IMR-90 (cell line): ENCODE measurements around the gene ARRDC3. TPM values are rescaled to one million over a fixed set of nuclear protein-coding genes. Genes with fewer than 3 reads are reported as not detected.

Experiments
- ATAC-seq: fragments of 200-7000 bp; cut with Tn5 transposase; 2 replicates; pipeline ENCODE4 v1.9.1; 2020; ENCODE audit warnings: low read depth, mild to moderate bottlenecking, moderate library complexity
- BruUV-seq: library from RNA; stranded (reverse); fragments of 400-500 nt; replicated peaks from 2 replicates; lab custom pipeline; 2021; lab: Mats Ljungman, UMichigan
- CTCF ChIA-PET: fragments of 300-600 bp; formaldehyde crosslinking; extraction: SDS; loops from one replicate; lab custom pipeline; 2021; ENCODE audit warnings: antibody characterized with exemption; lab: Yijun Ruan, JAX
- POLR2A ChIA-PET: fragments of 300-600 bp; sonication (Branson Sonifier 250); formaldehyde crosslinking; loops from one replicate; lab custom pipeline; 2022; ENCODE audit warnings: antibody characterized with exemption; ENCODE audit not compliant: unreplicated experiment; lab: Charles Lee
- DNase-seq: peaks from one replicate; pipeline ENCODE4 v3.0.0; 2013
- H2AFZ ChIP-seq: replicated peaks from 2 replicates; pipeline ENCODE3; 2013; ENCODE audit warnings: low read length, mild to moderate bottlenecking; ENCODE audit not compliant: poor library complexity
- H2AK5ac ChIP-seq: 2 replicates; pipeline ENCODE4 v1.6.1; 2013; ENCODE audit warnings: low read depth, low read length, inconsistent platforms
- H2AK9ac ChIP-seq: replicated peaks from 2 replicates; pipeline ENCODE3; 2013; ENCODE audit warnings: mild to moderate bottlenecking, low read depth, low read length, moderate library complexity; ENCODE audit not compliant: poor library complexity
- H2BK120ac ChIP-seq: 2 replicates; pipeline ENCODE4 v1.6.1; 2013; ENCODE audit warnings: low read depth, low read length, inconsistent platforms
- H2BK15ac ChIP-seq: 3 replicates; pipeline ENCODE4 v1.6.1; 2013; ENCODE audit warnings: low read depth, low read length, inconsistent platforms
- H2BK20ac ChIP-seq: 2 replicates; pipeline ENCODE4 v1.6.1; 2013; ENCODE audit warnings: low read depth, mild to moderate bottlenecking, inconsistent platforms, low read length, moderate library complexity
- H2BK5ac ChIP-seq: 2 replicates; pipeline ENCODE4 v1.6.1; 2013; ENCODE audit warnings: mild to moderate bottlenecking, low read depth, low read length, inconsistent platforms; ENCODE audit not compliant: poor library complexity, severe bottlenecking
- H3K14ac ChIP-seq: replicated peaks from 2 replicates; pipeline ENCODE4 v1.6.1; 2013; ENCODE audit warnings: low read depth, low read length, inconsistent platforms
- H3K18ac ChIP-seq: 2 replicates; pipeline ENCODE4 v1.6.1; 2013; ENCODE audit warnings: low read depth, low read length, control low read depth
- H3K23ac ChIP-seq: 2 replicates; pipeline ENCODE4 v1.6.1; 2013; ENCODE audit warnings: low read depth, low read length, inconsistent platforms
- H3K27ac ChIP-seq: 2 replicates; pipeline ENCODE4 v1.5.1; 2013; ENCODE audit warnings: mild to moderate bottlenecking, control low read depth, low read length; ENCODE audit not compliant: insufficient read depth
- H3K27me3 ChIP-seq: 2 replicates; pipeline ENCODE4 v1.6.1; 2013; ENCODE audit warnings: low read length; ENCODE audit not compliant: control insufficient read depth, insufficient read depth
- H3K36me3 ChIP-seq: 2 replicates; pipeline ENCODE4 v1.6.1; 2013; ENCODE audit warnings: low read length, mixed read lengths; ENCODE audit not compliant: control insufficient read depth, insufficient read depth
- H3K4ac ChIP-seq: 2 replicates; pipeline ENCODE4 v1.6.1; 2013; ENCODE audit warnings: low read depth, low read length, inconsistent platforms
- H3K4me1 ChIP-seq: 2 replicates; pipeline ENCODE4 v1.6.1; 2013; ENCODE audit warnings: low read length, mixed read lengths; ENCODE audit not compliant: control insufficient read depth, insufficient read depth
- H3K4me2 ChIP-seq: 2 replicates; pipeline ENCODE4 v1.6.1; 2013; ENCODE audit warnings: low read depth, mild to moderate bottlenecking, control low read depth, low read length, moderate library complexity
- H3K4me3 ChIP-seq: 2 replicates; pipeline ENCODE4 v1.5.1; 2013; ENCODE audit warnings: low read depth, mild to moderate bottlenecking, control low read depth, low read length, moderate library complexity; ENCODE audit not compliant: insufficient read depth
- H3K56ac ChIP-seq: 2 replicates; pipeline ENCODE4 v1.6.1; 2013; ENCODE audit warnings: low read length, inconsistent platforms; ENCODE audit not compliant: insufficient read depth; ENCODE audit errors: extremely low read depth
- H3K79me1 ChIP-seq, 2 experiments: 2 replicates each; pipeline ENCODE4 v1.6.1; 2013; ENCODE audit warnings: low read length in 2 of 2, inconsistent platforms in 1 of 2, low read depth in 1 of 2
- H3K9ac ChIP-seq: 2 replicates; pipeline ENCODE4 v1.6.1; 2013; ENCODE audit warnings: low read depth, low read length, control low read depth
- H3K9me1 ChIP-seq: 2 replicates; pipeline ENCODE4 v1.6.1; 2013; ENCODE audit warnings: low read length, inconsistent platforms; ENCODE audit not compliant: insufficient read depth
- H3K9me3 ChIP-seq: 2 replicates; pipeline ENCODE4 v1.6.1; 2013; ENCODE audit warnings: low read length; ENCODE audit not compliant: control insufficient read depth, insufficient read depth
- H4K20me1 ChIP-seq: 2 replicates; pipeline ENCODE4 v1.6.1; 2013; ENCODE audit warnings: low read length, inconsistent platforms; ENCODE audit not compliant: insufficient read depth
- H4K5ac ChIP-seq: 2 replicates; pipeline ENCODE4 v1.6.1; 2013; ENCODE audit warnings: mild to moderate bottlenecking, low read depth, low read length, control low read depth
- H4K8ac ChIP-seq, 2 experiments: 2 replicates each; pipeline ENCODE4 v1.6.1; 2013; ENCODE audit warnings: low read depth in 2 of 2, low read length in 2 of 2, control low read depth in 1 of 2, inconsistent platforms in 1 of 2
- H4K91ac ChIP-seq: 2 replicates; pipeline ENCODE4 v1.6.1; 2013; ENCODE audit warnings: low read depth, low read length, inconsistent platforms; ENCODE audit not compliant: insufficient read depth
- BHLHE40 ChIP-seq: fragments of 150-350 bp; IDR thresholded peaks from 2 replicates; pipeline ENCODE4 v1.6.1; 2016; ENCODE audit warnings: mild to moderate bottlenecking, low read depth, low read length
- MXI1 ChIP-seq: IDR thresholded peaks from 2 replicates; pipeline ENCODE4 v1.6.1; 2012; ENCODE audit warnings: low read depth, mild to moderate bottlenecking, low read length, moderate library complexity, borderline replicate concordance
- WGBS, 2 experiments: methylation state at CpG; one replicate each; pipeline versions ENCODE4 v1.1.5 to v1.1.7; 2013; ENCODE audit warnings: missing lambda C conversion rate in 2 of 2; ENCODE audit not compliant: insufficient read length in 1 of 2; ENCODE audit errors: extremely low coverage in 2 of 2; 5-methylcytosine and 5-hydroxymethylcytosine counted together
- dilution Hi-C: fragments of 300-500 bp; cut with HindIII; formaldehyde crosslinking; loops from one replicate; pipeline ENCODE4 v1.14.3; 2018; ENCODE audit warnings: low sequenced_read_pairs; ENCODE audit not compliant: unreplicated experiment
- in situ Hi-C: fragments of 300-500 bp; cut with MboI; formaldehyde crosslinking; loops from 3 replicates; pipeline ENCODE4 v1.14.3; 2019; ENCODE audit warnings: low sequenced_read_pairs, inconsistent platforms, mixed read lengths
- intact Hi-C: fragments of 100-400 bp; cut with micrococcal nuclease; formaldehyde crosslinking; loops from 2 replicates; pipeline ENCODE4 v1.10.0; 2022
- polyA plus RNA-seq, 3 experiments: library from polyadenylated mRNA; depleted of rRNA; stranded (reverse); fragments of >200 nt; gene quantifications; 2 replicates each; pipeline ENCODE4 v1.2.3, GENCODE V29; 2012; ENCODE audit warnings: low replicate concordance in 1 of 3
- total RNA-seq: library from RNA; depleted of rRNA; stranded (reverse); fragments of >200 nt; gene quantifications from 2 replicates; pipeline ENCODE4 v1.2.3, GENCODE V29; 2012
- TF ChIP-seq, protein P1 (sequence below): fragments of 150-350 bp; IDR thresholded peaks from 2 replicates; pipeline ENCODE4 v1.6.1; 2017; ENCODE audit warnings: mild to moderate bottlenecking, antibody characterized with exemption, low read length, low read depth

Gene ARRDC3
- total and polyA plus RNA-seq, 2 of the 4 experiments (the other 2 are of a cell fraction), result 19.3 to 86.7 TPM

DNA sequence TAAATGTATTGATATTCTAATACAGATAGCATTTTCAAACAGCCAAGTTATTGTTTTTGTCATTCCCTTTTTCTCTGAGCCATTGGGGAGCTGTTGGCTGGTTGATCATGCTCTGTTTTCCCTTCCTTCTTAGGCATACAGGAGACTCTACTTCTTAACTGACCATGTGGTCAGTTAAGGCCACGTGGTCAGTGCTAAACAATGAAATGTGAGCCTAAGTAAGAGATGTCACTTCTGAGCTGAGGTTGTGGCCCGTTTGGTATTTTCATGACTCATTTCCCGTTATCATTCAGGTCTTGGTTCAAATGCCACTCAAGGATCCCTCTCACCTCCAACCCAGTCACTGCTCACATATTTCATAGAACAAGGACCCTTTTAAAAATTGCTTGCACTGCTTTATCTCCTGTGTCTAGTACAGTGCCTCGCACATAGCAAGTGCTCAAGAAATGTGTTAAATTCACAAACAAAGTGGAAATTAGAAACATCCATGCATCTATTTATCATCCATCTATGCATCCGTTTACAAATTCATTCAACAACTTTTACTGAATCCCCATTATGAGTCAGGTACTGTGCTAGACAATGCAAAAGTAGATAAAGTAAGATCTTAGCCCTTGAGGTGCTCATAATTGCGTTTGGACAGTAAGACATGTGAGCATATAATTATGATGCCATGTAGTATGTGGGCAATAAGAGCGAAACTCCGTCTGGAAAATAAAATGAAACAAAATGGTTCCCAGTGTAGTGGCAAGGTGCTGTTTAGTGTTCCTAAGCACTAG, 50.7 kb downstream of the ARRDC3 start:
- ChIA-PET POLR2A (interaction anchor here (1.6 kb wide), 1 partner anchor 51 kb away, joined by 18 read pairs; the partner anchor contains the start of gene ARRDC3), CTCF (interaction anchor here (0.7 kb wide), 1 partner anchor 52 kb away, joined by 3 read pairs; no protein-coding TSS in a partner anchor)
- H3K9ac ChIP-seq, result no peak overlapping the region
- no peaks in the 10 kb centered on the region for H3K9me3 ChIP-seq
- H3K79me1 ChIP-seq, result no peaks in the 10 kb centered on the region
- peak overlapping the region; percentile 25; the same call in 1 of the 2 replicates for H2AK5ac ChIP-seq
- H3K9me1 ChIP-seq, result peaks cover 8% of the 10 kb centered on the region; the same call in 1 of the 2 replicates
- peak overlapping the region; percentile 67; the same call in 1 of the 2 replicates for H2BK20ac ChIP-seq
- H3K23ac ChIP-seq, result no peak overlapping the region
- H3K4me1 ChIP-seq, result peaks cover 5% of the 10 kb centered on the region
- H3K36me3 ChIP-seq, result no peaks in the 10 kb centered on the region
- BruUV-seq, result no TSS peak
- H3K14ac ChIP-seq, result peak overlapping the region; percentile 66
- dilution Hi-C loops (no loop called here), intact Hi-C loops (no loop called here), in situ Hi-C loops (no loop called here)
- peak overlapping the region; percentile 41 to 60 for H4K8ac ChIP-seq
- no peaks in the 10 kb centered on the region for H4K20me1 ChIP-seq
- H2BK15ac ChIP-seq, result peak overlapping the region; percentile 55
- H3K18ac ChIP-seq, result peak overlapping the region; percentile 40; the same call in 1 of the 2 replicates
- ATAC-seq, result peak; percentile 81
- peak overlapping the region; percentile 9 for H2AFZ ChIP-seq
- H2AK9ac ChIP-seq, result no peak overlapping the region
- H3K4me3 ChIP-seq, result no peak overlapping the region
- no peak overlapping the region for H3K4me2 ChIP-seq
- H3K27me3 ChIP-seq, result no peaks in the 10 kb centered on the region
- TF ChIP-seq, protein P1, sequence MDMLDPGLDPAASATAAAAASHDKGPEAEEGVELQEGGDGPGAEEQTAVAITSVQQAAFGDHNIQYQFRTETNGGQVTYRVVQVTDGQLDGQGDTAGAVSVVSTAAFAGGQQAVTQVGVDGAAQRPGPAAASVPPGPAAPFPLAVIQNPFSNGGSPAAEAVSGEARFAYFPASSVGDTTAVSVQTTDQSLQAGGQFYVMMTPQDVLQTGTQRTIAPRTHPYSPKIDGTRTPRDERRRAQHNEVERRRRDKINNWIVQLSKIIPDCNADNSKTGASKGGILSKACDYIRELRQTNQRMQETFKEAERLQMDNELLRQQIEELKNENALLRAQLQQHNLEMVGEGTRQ, result peak; percentile 94
- TF ChIP-seq MXI1, result peak; percentile 81; the same call in 1 of the 2 replicates
- no peak for TF ChIP-seq BHLHE40
- peak overlapping the region; percentile 62 for H2BK120ac ChIP-seq
- H4K5ac ChIP-seq, result no peak overlapping the region
- peak overlapping the region; percentile 51; the same call in 1 of the 2 replicates for H4K91ac ChIP-seq
- no peak overlapping the region; the same call in 1 of the 2 replicates for H3K56ac ChIP-seq
- 89% methylated on average over 3 of the region's 8 CpGs; no CpG with 5 or more reads in 1 of the 2 experiments for WGBS, 2 experiments
- no peak overlapping the region for H3K27ac ChIP-seq
- peak overlapping the region; percentile 15 for H2BK5ac ChIP-seq
- H3K4ac ChIP-seq, result peak overlapping the region; percentile 46; the same call in 1 of the 2 replicates
- DNase-seq, result peak; percentile 80
